K562 (cell line): ENCODE data around the gene MCFD2. TPM values are rescaled to one million over a fixed set of nuclear protein-coding genes. Genes with fewer than 3 reads are reported as not detected.

Source experiments
- ATAC-seq: fragments of 200-7000 bp; cut with Tn5 transposase; 3 replicates; pipeline ENCODE4 v1.9.1; 2020; ENCODE audit warnings: moderate library complexity
- BruUV-seq: library from RNA; stranded (reverse); fragments of 400-500 nt; replicated peaks from 2 replicates; lab custom pipeline; 2021; lab: Mats Ljungman, UMichigan
- CTCF ChIA-PET: fragments of 300-600 bp; formaldehyde crosslinking; extraction: SDS; loops from one replicate; lab custom pipeline; 2021; ENCODE audit warnings: low intra/inter-chr PET ratio; lab: Yijun Ruan, JAX
- POLR2A ChIA-PET: fragments of 300-600, 350-650 bp; sonication (Branson Sonifier 250); formaldehyde crosslinking; extraction: SDS; loops from one replicate; lab custom pipeline; 2021; ENCODE audit warnings: antibody characterized with exemption, inconsistent platforms; lab: Yijun Ruan, JAX
- DNase-seq, 4 experiments: peaks; one replicate each; pipeline versions ENCODE4 v3.0.0 to v3.0.0-alpha.2; 2011 to 2018; ENCODE audit warnings: low spot score in 3 of 4, mixed read lengths in 3 of 4; ENCODE audit errors: extremely low read depth in 1 of 4
- FAIRE-seq: peaks from 2 replicates; lab custom pipeline; 2011; peaks lifted over from hg19 to GRCh38; lab: Jason Lieb, UNC
- H2AFZ ChIP-seq: 2 replicates; pipeline ENCODE4 v1.6.0; 2011; ENCODE audit warnings: low read depth, low read length, control low read depth, inconsistent platforms
- H3K27ac ChIP-seq: fragments of 200-600 bp; 3 replicates; pipeline ENCODE4 v1.8.0; 2011; ENCODE audit warnings: low read depth, mild to moderate bottlenecking, control low read depth, inconsistent platforms, low read length, moderate library complexity, mixed read lengths; ENCODE audit errors: extremely low read depth
- H3K27me3 ChIP-seq, 2 experiments: fragments of 300-600 bp in 1 of 2; 2 replicates in 1 of 2; 3 replicates in 1 of 2; pipeline versions ENCODE4 v1.6.0 to v1.8.0; 2011; ENCODE audit warnings: inconsistent platforms in 2 of 2, low read length in 2 of 2, mild to moderate bottlenecking in 1 of 2, mixed read lengths in 1 of 2, moderate library complexity in 1 of 2; ENCODE audit not compliant: control insufficient read depth in 2 of 2, insufficient read depth in 2 of 2
- H3K36me3 ChIP-seq: fragments of 300-600 bp; 3 replicates; pipeline ENCODE4 v1.8.0; 2011; ENCODE audit warnings: mild to moderate bottlenecking, low read length, inconsistent platforms; ENCODE audit not compliant: control insufficient read depth, insufficient read depth
- H3K4me1 ChIP-seq, 2 experiments: fragments of 200-600 bp in 1 of 2; replicated peaks in 1 of 2; 2 replicates in 1 of 2; 3 replicates in 1 of 2; pipeline versions ENCODE4 v1.5.1 to v1.8.0; 2011; ENCODE audit warnings: inconsistent platforms in 2 of 2, low read length in 2 of 2, mild to moderate bottlenecking in 1 of 2, mixed read lengths in 1 of 2, moderate library complexity in 1 of 2; ENCODE audit not compliant: control insufficient read depth in 2 of 2, insufficient read depth in 2 of 2
- H3K4me2 ChIP-seq: 2 replicates; pipeline ENCODE4 v1.6.1; 2011; ENCODE audit warnings: low read length, control low read depth, inconsistent platforms, mixed read lengths; ENCODE audit not compliant: insufficient read depth
- H3K4me3 ChIP-seq: fragments of 200-600 bp; sonication (generic), shearing (Covaris generic); 2 replicates; pipeline ENCODE4 v1.5.1; 2016; ENCODE audit warnings: control low read depth, inconsistent platforms
- H3K79me2 ChIP-seq: fragments of 200-600 bp; 3 replicates; pipeline ENCODE4 v1.8.0; 2011; ENCODE audit warnings: low read length, inconsistent platforms; ENCODE audit not compliant: control insufficient read depth, insufficient read depth
- H3K9ac ChIP-seq, 2 experiments: 2 replicates each; pipeline versions ENCODE4 v1.6.0 to v1.6.1; 2011; ENCODE audit warnings: low read depth in 2 of 2, low read length in 2 of 2, control low read depth in 1 of 2, inconsistent platforms in 1 of 2, mild to moderate bottlenecking in 1 of 2, mixed read lengths in 1 of 2; ENCODE audit not compliant: insufficient read depth in 1 of 2
- H3K9me1 ChIP-seq: one replicate; pipeline ENCODE4 v1.6.0; 2011; ENCODE audit warnings: inconsistent platforms, mild to moderate bottlenecking, low read length, moderate library complexity; ENCODE audit not compliant: control insufficient read depth, insufficient read depth
- H3K9me3 ChIP-seq: replicated peaks from 2 replicates; pipeline ENCODE4 v1.5.1; 2011; ENCODE audit warnings: low read depth, low read length, inconsistent platforms; ENCODE audit not compliant: control insufficient read depth, insufficient read depth
- H4K20me1 ChIP-seq: replicated peaks from 2 replicates; pipeline ENCODE4 v1.6.1; 2011; ENCODE audit warnings: low read length, inconsistent platforms, mixed read lengths; ENCODE audit not compliant: control insufficient read depth, insufficient read depth
- CTBP1 ChIP-seq: fragments of 450-650 bp; IDR thresholded peaks from 2 replicates; pipeline ENCODE4 v1.6.1; 2016; ENCODE audit warnings: borderline replicate concordance
- CTCF ChIP-seq, 3 experiments: IDR thresholded peaks in 2 of 3; conservative IDR thresholded peaks in 1 of 3; 2 replicates each; pipeline ENCODE4 v1.5.1; 2011 to 2012; ENCODE audit warnings: low read length in 3 of 3, mild to moderate bottlenecking in 3 of 3, control low read depth in 2 of 3, improper control_type of control experiment in 1 of 3, inconsistent platforms in 1 of 3, low read depth in 1 of 3, mixed read lengths in 1 of 3, moderate library complexity in 1 of 3; ENCODE audit not compliant: insufficient read depth in 2 of 3
- RREB1 ChIP-seq: fragments of 250-450 bp; sonication (Bioruptor Pico); IDR thresholded peaks from 2 replicates; pipeline ENCODE4 v1.4.0; 2020
- WGBS: fragments of 100-300 bp; shearing (Covaris generic); methylation state at CpG from one replicate; pipeline ENCODE4 v1.1.6; 2016; ENCODE audit warnings: low coverage, mixed read lengths; ENCODE audit not compliant: insufficient coverage; ENCODE audit errors: missing lambda C conversion rate; 5-methylcytosine and 5-hydroxymethylcytosine counted together
- in situ Hi-C: fragments of 300-500 bp; cut with MboI; formaldehyde crosslinking; loops from 4 replicates; pipeline ENCODE4 v1.15.0; 2018; ENCODE audit warnings: inconsistent platforms, mixed read lengths
- intact Hi-C: fragments of 100-400 bp; cut with micrococcal nuclease; formaldehyde crosslinking; loops from 2 replicates; pipeline ENCODE4 v1.14.2; 2022
- polyA plus RNA-seq, 8 experiments: library from polyadenylated mRNA; depleted of rRNA in 4 of 8; stranded (reverse) in 5 of 8; unstranded in 3 of 8; fragments of >200 nt; fragmentation: Nextera tagmentation in 2 of 8; fragmentation: Illumina TruSeq in 1 of 8; extraction: Ambion mirVana in 2 of 8; extraction: Trizol in 1 of 8; gene quantifications; 2 replicates each; pipeline versions ENCODE4 v1.2.1 to v1.2.3, GENCODE V29; 2011 to 2014; ENCODE audit warnings: inconsistent platforms in 1 of 8, missing spikeins in 1 of 8
- total RNA-seq, 7 experiments: library from RNA; depleted of rRNA in 6 of 7; stranded (reverse); fragments of >200 nt in 6 of 7; fragmentation: Illumina TruSeq in 2 of 7; extraction: Trizol in 2 of 7; gene quantifications; 2 replicates each; pipeline versions ENCODE4 v1.2.1 to v1.2.3, GENCODE V29; 2011 to 2021; ENCODE audit warnings: low replicate concordance in 1 of 7

Gene MCFD2
- total and polyA plus RNA-seq, 9 of the 15 experiments (the other 6 are each of a cell fraction or from before 2014, with no cell fraction given) = 78.6 to 237 (median 123) TPM

- peak; percentile 79 for TF ChIP-seq CTBP1
Observed at GRCh38 chr2:46871976-46872381, 43.6 kb downstream of the MCFD2 start (continued).

- CTCF ChIA-PET = no interaction called here
- WGBS = 32% methylated on average over 8 of the region's 8 CpGs
Observed at GRCh38 chr2:46870051-46870839, 45.4 kb downstream of the MCFD2 start.

More at GRCh38 chr2:46870051-46870839, 45.4 kb downstream of the MCFD2 start:
- H3K27me3 ChIP-seq = no peaks in the 10 kb centered on the region
- H2AFZ ChIP-seq = no peak overlapping the region
- no TSS peak for BruUV-seq
- H3K9ac ChIP-seq = no peak overlapping the region
- POLR2A ChIA-PET = interaction anchor here (0.6 to 1.3 kb wide), 3 partner anchors 12 to 907 kb away, joined by 3 to 5 read pairs (median 4); no protein-coding TSS in a partner anchor
- ATAC-seq (no peak), DNase-seq (no peak), FAIRE-seq (no peak)
- intact Hi-C loops (no loop called here), in situ Hi-C loops (no loop called here)
- no peaks in the 10 kb centered on the region for H3K9me1 ChIP-seq
- no peak overlapping the region for H3K27ac ChIP-seq
- no peaks in the 10 kb centered on the region for H4K20me1 ChIP-seq
- no peak overlapping the region for H3K4me2 ChIP-seq
- H3K79me2 ChIP-seq = no peaks in the 10 kb centered on the region
- no peaks in the 10 kb centered on the region for H3K9me3 ChIP-seq
- TF ChIP-seq RREB1 (CRISPR knock-in tag) (no peak), CTCF (IDR thresholded peaks at IDR 0.05 in 2 of 3, conservative IDR thresholded peaks at IDR 0.05 in 1 of 3; ENCODE audit: insufficient read depth in 2 of 3, low read depth in 1 of 3, low read length in 3 of 3) (peak in 1 of 3 experiments; percentile 8; a peak in 1 of 6 replicates)
- no peak overlapping the region for H3K4me3 ChIP-seq
- peaks cover 8 to 36% of the 10 kb centered on the region in 2 experiments for H3K4me1 ChIP-seq
- no peaks in the 10 kb centered on the region for H3K36me3 ChIP-seq
